Stomach (tissue), 9 donors: Measurements from ENCODE around the gene DNAH11. TPM values are rescaled to one million over a fixed set of nuclear protein-coding genes. Genes with fewer than 3 reads are reported as not detected.

Experiments used
- DNase-seq, 2 donors: peaks; one replicate each; pipeline versions ENCODE4 v3.0.0 to v3.0.0-alpha.2; 2013 to 2019
- H3K27ac ChIP-seq, 5 donors: fragments of 200-600 bp in 4 of 5; sonication (generic) in 4 of 5; one replicate each; pipeline ENCODE4 v1.5.1; 2013 to 2019; ENCODE audit warnings: mild to moderate bottlenecking in 1 of 5, moderate library complexity in 1 of 5
- H3K27me3 ChIP-seq, 3 donors: fragments of 200-600 bp; sonication (generic); one replicate each; pipeline ENCODE4 v1.5.1; 2017 to 2019; ENCODE audit warnings: mixed run types in 1 of 3
- H3K36me3 ChIP-seq, 4 donors: fragments of 200-600 bp; sonication (generic); 1 replicate in 3 of 4; 2 replicates in 1 of 4; pipeline ENCODE4 v1.5.1; 2016 to 2019
- H3K4me1 ChIP-seq, 4 donors: fragments of 200-600 bp; sonication (generic); one replicate each; pipeline ENCODE4 v1.5.1; 2016 to 2019
- H3K4me3 ChIP-seq, 4 donors: fragments of 200-600 bp; sonication (generic) in 3 of 4; one replicate each; pipeline ENCODE4 v1.5.1; 2016 to 2019; ENCODE audit warnings: mild to moderate bottlenecking in 1 of 4
- H3K9me3 ChIP-seq, 4 donors: fragments of 200-600 bp; sonication (generic); one replicate each; pipeline ENCODE4 v1.5.1; 2016 to 2019
- EP300 ChIP-seq: sonication (generic); formaldehyde crosslinking; IDR thresholded peaks from one replicate; pipeline ENCODE4 v1.6.1; 2017; ENCODE audit warnings: antibody characterized with exemption
- POLR2A ChIP-seq, 4 donors: fragments of 450-650 bp; IDR thresholded peaks; one replicate each; pipeline ENCODE4 v1.6.1; 2016; ENCODE audit warnings: antibody characterized with exemption in 4 of 4, control low read depth in 2 of 4, mild to moderate bottlenecking in 1 of 4, moderate library complexity in 1 of 4
- POLR2AphosphoS5 ChIP-seq, 3 donors: sonication (generic); formaldehyde crosslinking; IDR thresholded peaks; one replicate each; pipeline ENCODE4 v1.6.1; 2016; ENCODE audit warnings: antibody characterized with exemption in 3 of 3
- WGBS, 5 donors: extraction: QIAGEN DNeasy Blood & Tissue Kit in 3 of 5; methylation state at CpG; one replicate each; pipeline versions ENCODE4 v1.1.5 to v1.1.7; 2013 to 2018; 5-methylcytosine and 5-hydroxymethylcytosine counted together
- intact Hi-C: fragments of 100-400 bp; cut with DNase I; formaldehyde crosslinking; loops from one replicate; pipeline ENCODE4 v1.15.1; 2023; ENCODE audit warnings: low total_unique reads
- polyA plus RNA-seq, 3 donors: library from polyadenylated mRNA; stranded (reverse); fragments of 200-250 nt; gene quantifications; one replicate each; pipeline ENCODE4 v1.2.3, GENCODE V29; 2013
- total RNA-seq, 5 donors: library from RNA; depleted of rRNA; stranded (reverse); fragments of >200 nt; gene quantifications; one replicate each; pipeline versions ENCODE4 v1.1.0 to v1.2.3, GENCODE V29; 2014 to 2016
- TF ChIP-seq, protein P1 (sequence below), 7 experiments: fragments of 450-650 bp in 4 of 7; fragments of 200-600 bp in 3 of 7; sonication (generic) in 3 of 7; IDR thresholded peaks; one replicate each; pipeline ENCODE4 v1.5.1; 2016 to 2019; ENCODE audit warnings: antibody characterized with exemption in 7 of 7, control low read depth in 2 of 7, mild to moderate bottlenecking in 1 of 7
- donor health status: healthy with polysubstance abuse.
- donor health status: Bipolar disorder and iron deficiency.
- donor health status: healthy.

Gene DNAH11
- total and polyA plus RNA-seq, 8 donors, result under 0.01 to 2.6 (median 0.45) TPM; not detected in 1

DNA sequence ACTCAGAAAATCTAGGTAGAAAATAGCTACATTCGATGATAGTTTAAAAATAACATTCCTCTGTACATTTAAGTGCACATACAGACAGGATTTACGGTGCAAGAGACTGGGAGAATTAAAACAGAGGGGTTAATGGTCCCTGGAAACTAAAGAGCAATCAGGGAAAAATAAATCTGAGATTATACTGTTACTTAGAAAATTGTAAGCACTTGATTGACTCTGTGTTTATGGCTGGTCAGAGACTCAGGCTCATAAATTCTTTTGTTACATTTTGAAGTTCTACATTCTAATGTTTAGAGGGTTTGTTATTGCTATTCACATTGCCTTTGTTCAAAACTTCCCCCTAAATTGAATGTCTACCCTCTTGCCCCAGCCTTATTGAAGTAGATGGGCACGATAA, 348.5 kb downstream of the DNAH11 start:
- TF ChIP-seq POLR2A (IDR thresholded peaks at IDR 0.05), result no peak
- no peak for TF ChIP-seq POLR2AphosphoS5 (IDR thresholded peaks at IDR 0.05)
- TF ChIP-seq, protein P1, sequence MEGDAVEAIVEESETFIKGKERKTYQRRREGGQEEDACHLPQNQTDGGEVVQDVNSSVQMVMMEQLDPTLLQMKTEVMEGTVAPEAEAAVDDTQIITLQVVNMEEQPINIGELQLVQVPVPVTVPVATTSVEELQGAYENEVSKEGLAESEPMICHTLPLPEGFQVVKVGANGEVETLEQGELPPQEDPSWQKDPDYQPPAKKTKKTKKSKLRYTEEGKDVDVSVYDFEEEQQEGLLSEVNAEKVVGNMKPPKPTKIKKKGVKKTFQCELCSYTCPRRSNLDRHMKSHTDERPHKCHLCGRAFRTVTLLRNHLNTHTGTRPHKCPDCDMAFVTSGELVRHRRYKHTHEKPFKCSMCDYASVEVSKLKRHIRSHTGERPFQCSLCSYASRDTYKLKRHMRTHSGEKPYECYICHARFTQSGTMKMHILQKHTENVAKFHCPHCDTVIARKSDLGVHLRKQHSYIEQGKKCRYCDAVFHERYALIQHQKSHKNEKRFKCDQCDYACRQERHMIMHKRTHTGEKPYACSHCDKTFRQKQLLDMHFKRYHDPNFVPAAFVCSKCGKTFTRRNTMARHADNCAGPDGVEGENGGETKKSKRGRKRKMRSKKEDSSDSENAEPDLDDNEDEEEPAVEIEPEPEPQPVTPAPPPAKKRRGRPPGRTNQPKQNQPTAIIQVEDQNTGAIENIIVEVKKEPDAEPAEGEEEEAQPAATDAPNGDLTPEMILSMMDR (IDR thresholded peaks at IDR 0.05), result no peak
- no peak for TF ChIP-seq EP300
- WGBS, 5 donors, result 71 to 89% (median 84%) methylated on average over 3 of the region's 3 CpGs
- no peak overlapping the region for H3K4me3 ChIP-seq
- no peaks in the 10 kb centered on the region for H3K4me1 ChIP-seq
- intact Hi-C loops, result no loop called here
- H3K27ac ChIP-seq, result no peak overlapping the region
- DNase-seq, result no peak
- no peaks in the 10 kb centered on the region for H3K27me3 ChIP-seq
- peaks cover 0 to 4% (median 0%) of the 10 kb centered on the region in 4 donors for H3K36me3 ChIP-seq
- no peaks in the 10 kb centered on the region for H3K9me3 ChIP-seq

GRCh38 chr7:21893401-21893800, 350.6 kb downstream of the DNAH11 start:
- Histone ChIP-seq H3K27me3 (no peaks in the 10 kb centered on the region), H3K36me3 (peaks cover 4 to 9% (median 4%) of the 10 kb centered on the region in 4 donors), H3K4me3 (no peak overlapping the region), H3K9me3 (no peaks in the 10 kb centered on the region), H3K27ac (no peak overlapping the region), H3K4me1 (no peaks in the 10 kb centered on the region)
- no peak for DNase-seq
- TF ChIP-seq POLR2AphosphoS5 (IDR thresholded peaks at IDR 0.05), result no peak
- TF ChIP-seq, protein P1 (IDR thresholded peaks at IDR 0.05), result no peak
- no peak for TF ChIP-seq EP300
- no peak for TF ChIP-seq POLR2A (IDR thresholded peaks at IDR 0.05)
- 81 to 92% (median 84%) methylated on average over 3 of the region's 3 CpGs for WGBS, 5 donors
- intact Hi-C loops, result no loop called here

DNA sequence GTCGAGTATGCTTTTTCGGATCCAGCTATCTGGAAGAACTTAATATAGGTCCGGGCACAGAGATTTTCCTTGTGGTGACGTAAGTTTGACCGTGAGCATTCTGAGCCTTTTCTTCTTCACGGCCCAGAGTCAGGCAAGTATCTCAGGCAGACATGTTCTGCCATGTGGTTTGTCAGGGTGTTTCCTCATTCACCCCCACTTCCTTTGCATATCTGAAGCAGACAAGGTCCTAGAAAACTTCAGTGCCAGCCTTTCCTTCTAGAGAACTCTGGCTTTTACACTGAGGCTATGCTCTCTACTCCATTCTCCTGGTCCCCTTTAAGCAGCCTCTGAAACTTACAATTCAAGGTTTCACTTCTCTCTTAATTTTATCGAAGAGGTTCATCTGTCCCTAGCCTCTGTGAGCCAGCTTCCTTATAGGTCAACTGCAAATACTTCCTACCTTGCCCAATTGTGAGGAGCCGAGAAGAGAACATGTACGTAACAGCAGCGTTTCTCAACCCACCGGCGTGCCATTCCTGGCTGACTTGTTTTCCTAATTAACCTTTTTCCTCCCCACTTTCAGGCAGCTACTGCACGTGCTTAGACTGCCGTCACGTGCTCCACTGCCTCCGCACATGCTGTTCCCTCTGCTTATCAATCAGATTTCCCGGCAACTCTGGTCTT, 355.6 kb downstream of the DNAH11 start:
- H3K9me3 ChIP-seq, result no peaks in the 10 kb centered on the region
- TF ChIP-seq, protein P1 (IDR thresholded peaks at IDR 0.05), result no peak
- TF ChIP-seq POLR2A (IDR thresholded peaks at IDR 0.05) (no peak), POLR2AphosphoS5 (IDR thresholded peaks at IDR 0.05) (no peak), EP300 (no peak)
- no peaks in the 10 kb centered on the region for H3K27me3 ChIP-seq
- no peaks in the 10 kb centered on the region for H3K4me1 ChIP-seq
- intact Hi-C loops, result no loop called here
- DNase-seq, result peak in 1 of 2 donors; percentile 21
- H3K4me3 ChIP-seq, result no peak overlapping the region
- WGBS, 5 donors, result 81 to 90% (median 85%) methylated on average over 17 of the region's 17 CpGs
- H3K27ac ChIP-seq, result peak overlapping the region in 2 of 5 donors; percentile 34 to 63
- H3K36me3 ChIP-seq, result peaks cover 35 to 59% (median 54%) of the 10 kb centered on the region in 4 donors

DNA sequence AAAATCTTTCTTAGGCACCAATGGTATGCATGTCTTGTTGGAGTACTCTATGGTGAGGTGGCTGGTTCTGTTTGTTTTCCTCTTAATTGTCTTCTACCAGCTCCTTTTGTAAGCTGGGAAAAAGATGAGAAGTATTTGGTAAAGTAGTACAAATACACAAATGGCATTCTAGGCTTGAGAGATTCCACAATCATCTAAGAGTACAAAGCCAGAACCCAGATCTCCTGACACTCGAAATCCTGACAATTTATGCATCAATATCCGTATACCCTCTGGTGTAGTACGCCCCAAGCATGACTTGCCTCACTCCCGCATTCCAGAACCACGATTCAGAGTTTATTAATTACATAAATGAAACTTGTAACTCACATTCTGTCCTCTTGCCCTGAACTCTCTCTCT, 359.4 kb downstream of the DNAH11 start:
- WGBS, 5 donors, result 68 to 89% (median 85%) methylated on average over 5 of the region's 5 CpGs
- TF ChIP-seq, protein P1 (IDR thresholded peaks at IDR 0.05), result no peak
- TF ChIP-seq POLR2AphosphoS5 (IDR thresholded peaks at IDR 0.05), result no peak
- TF ChIP-seq EP300, result no peak
- TF ChIP-seq POLR2A (IDR thresholded peaks at IDR 0.05), result no peak
- no peak for DNase-seq
- H3K27ac ChIP-seq, result no peak overlapping the region
- no peaks in the 10 kb centered on the region for H3K27me3 ChIP-seq
- intact Hi-C loops, result no loop called here
- H3K4me1 ChIP-seq, result no peaks in the 10 kb centered on the region
- no peaks in the 10 kb centered on the region for H3K9me3 ChIP-seq
- peaks cover 40 to 97% (median 92%) of the 10 kb centered on the region in 4 donors for H3K36me3 ChIP-seq
- H3K4me3 ChIP-seq, result no peak overlapping the region
